ACC112 (cell line): ENCODE results near the gene CCER1.

ENCODE experiments used
- H2AFZ ChIP-seq: fragments of 200-600 bp; sonication (generic); one replicate; pipeline ENCODE4 v1.6.0; 2017; ENCODE audit warnings: antibody characterized with exemption, low read length; ENCODE audit not compliant: unreplicated experiment
- H3K27ac ChIP-seq: fragments of 200-600 bp; sonication (generic); 2 replicates; pipeline ENCODE4 v1.5.1; 2014; ENCODE audit warnings: low read depth, mild to moderate bottlenecking, antibody characterized with exemption, low read length, moderate library complexity
- H3K27me3 ChIP-seq: fragments of 200-600 bp; sonication (generic); 2 replicates; pipeline ENCODE4 v1.6.1; 2014; ENCODE audit warnings: mild to moderate bottlenecking, antibody characterized with exemption, low read length, moderate library complexity, mixed read lengths; ENCODE audit not compliant: insufficient read depth
- H3K36me3 ChIP-seq: fragments of 200-600 bp; sonication (generic); 2 replicates; pipeline ENCODE4 v1.6.1; 2016; ENCODE audit warnings: mild to moderate bottlenecking, antibody characterized with exemption, low read length, moderate library complexity, mixed read lengths; ENCODE audit not compliant: insufficient read depth
- H3K4me1 ChIP-seq: fragments of 200-600 bp; sonication (generic); one replicate; pipeline ENCODE4 v1.6.1; 2016; ENCODE audit warnings: low read length, mixed read lengths; ENCODE audit not compliant: insufficient read depth, unreplicated experiment, control insufficient read depth
- H3K4me3 ChIP-seq: fragments of 200-600 bp; sonication (generic); 2 replicates; pipeline ENCODE4 v1.5.1; 2014; ENCODE audit warnings: mild to moderate bottlenecking, low read depth, low read length
- H3K79me2 ChIP-seq: fragments of 200-600 bp; sonication (generic); one replicate; pipeline ENCODE4 v1.6.0; 2016; ENCODE audit warnings: low read length; ENCODE audit not compliant: control insufficient read depth, unreplicated experiment, insufficient read depth

Gene CCER1

GRCh38 chr12:90951432-90952105 lies 3.4 kb downstream of the CCER1 start:
- Histone ChIP-seq H3K27me3 (no peaks in the 10 kb centered on the region), H3K36me3 (no peaks in the 10 kb centered on the region), H2AFZ (no peak overlapping the region), H3K79me2 (no peaks in the 10 kb centered on the region), H3K4me1 (no peaks in the 10 kb centered on the region), H3K27ac (no peak overlapping the region), H3K4me3 (no peak overlapping the region)

GRCh38 chr12:90947869-90948268 lies 7.1 kb downstream of the CCER1 start:
- no peak overlapping the region for H3K27ac ChIP-seq
- H3K4me1 ChIP-seq: no peaks in the 10 kb centered on the region
- no peak overlapping the region for H2AFZ ChIP-seq
- H3K36me3 ChIP-seq: no peaks in the 10 kb centered on the region
- no peak overlapping the region for H3K4me3 ChIP-seq
- H3K79me2 ChIP-seq: no peaks in the 10 kb centered on the region
- H3K27me3 ChIP-seq: no peaks in the 10 kb centered on the region

DNA sequence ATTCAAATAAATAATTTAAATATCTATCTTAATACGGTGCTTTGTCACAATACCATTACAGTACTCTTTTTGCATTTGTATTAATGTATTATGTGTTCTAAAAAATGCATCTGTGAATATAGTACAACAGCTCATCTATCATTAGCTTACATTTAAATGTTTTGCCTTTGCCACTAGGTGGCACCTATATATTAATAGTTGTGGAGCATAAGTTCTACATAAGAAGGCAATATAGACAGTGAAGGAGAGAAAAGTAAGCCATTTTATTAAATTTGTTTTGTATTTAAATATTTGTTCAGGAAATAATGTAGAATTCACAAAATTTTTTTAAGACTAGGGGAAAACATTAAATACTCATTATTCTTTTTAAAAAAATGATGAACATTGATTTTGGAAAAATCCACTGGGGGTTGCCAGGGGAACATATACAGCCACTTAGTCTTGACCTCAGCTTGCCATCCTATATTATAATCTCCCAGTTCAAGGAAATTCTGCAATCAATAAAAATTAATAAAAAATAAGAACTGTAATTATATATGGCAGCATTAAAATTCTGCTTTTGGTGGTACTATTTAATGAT lies 9.8 kb downstream of the CCER1 start:
- H3K79me2 ChIP-seq: no peaks in the 10 kb centered on the region
- no peaks in the 10 kb centered on the region for H3K4me1 ChIP-seq
- H3K27me3 ChIP-seq: no peaks in the 10 kb centered on the region
- H3K4me3 ChIP-seq: no peak overlapping the region
- no peaks in the 10 kb centered on the region for H3K36me3 ChIP-seq
- no peak overlapping the region for H3K27ac ChIP-seq
- no peak overlapping the region for H2AFZ ChIP-seq

- Histone ChIP-seq H2AFZ (no peak overlapping the region), H3K4me1 (peaks cover 15% of the 10 kb centered on the region), H3K27me3 (no peaks in the 10 kb centered on the region), H3K27ac (no peak overlapping the region), H3K36me3 (no peaks in the 10 kb centered on the region), H3K79me2 (no peaks in the 10 kb centered on the region), H3K4me3 (no peak overlapping the region)
Observed at GRCh38 chr12:90943255-90943654, 11.7 kb downstream of the CCER1 start.

- no peaks in the 10 kb centered on the region for H3K79me2 ChIP-seq
- H2AFZ ChIP-seq: no peak overlapping the region
- peaks cover 19% of the 10 kb centered on the region for H3K4me1 ChIP-seq
- no peak overlapping the region for H3K4me3 ChIP-seq
- H3K36me3 ChIP-seq: no peaks in the 10 kb centered on the region
- H3K27ac ChIP-seq: no peak overlapping the region
- H3K27me3 ChIP-seq: no peaks in the 10 kb centered on the region
Observed at GRCh38 chr12:90940872-90941499, 14.0 kb downstream of the CCER1 start.

- Histone ChIP-seq H3K4me3 (no peak overlapping the region), H3K27me3 (no peaks in the 10 kb centered on the region), H3K79me2 (no peaks in the 10 kb centered on the region), H3K27ac (no peak overlapping the region), H2AFZ (no peak overlapping the region), H3K36me3 (no peaks in the 10 kb centered on the region), H3K4me1 (peaks cover 19% of the 10 kb centered on the region)
Observed at GRCh38 chr12:90939382-90939781, 15.6 kb downstream of the CCER1 start.

DNA sequence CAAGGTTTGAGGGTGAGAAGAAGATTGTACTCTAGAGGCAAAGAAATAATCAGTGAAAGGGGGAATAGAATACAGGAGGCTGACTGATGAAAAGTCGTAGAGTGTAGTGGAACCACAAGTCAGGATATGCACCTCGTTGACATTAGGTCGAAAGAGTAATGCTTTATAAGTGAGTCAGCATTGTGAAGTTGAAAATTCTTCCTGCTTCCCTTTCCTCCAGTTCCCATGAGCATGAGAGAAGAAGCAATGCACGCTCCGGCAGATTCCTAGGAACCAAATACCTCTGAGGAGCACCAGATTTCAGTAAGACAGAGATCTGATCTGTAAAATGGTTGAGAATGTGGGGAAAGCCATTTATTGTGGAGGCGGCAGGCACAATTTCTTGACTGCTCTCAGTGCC lies 16.5 kb downstream of the CCER1 start:
- no peaks in the 10 kb centered on the region for H3K79me2 ChIP-seq
- H3K4me1 ChIP-seq: peaks cover 19% of the 10 kb centered on the region
- H3K4me3 ChIP-seq: no peak overlapping the region
- H3K27me3 ChIP-seq: no peaks in the 10 kb centered on the region
- H2AFZ ChIP-seq: no peak overlapping the region
- peak overlapping the region; percentile 2; the same call in 1 of the 2 replicates for H3K27ac ChIP-seq
- no peaks in the 10 kb centered on the region for H3K36me3 ChIP-seq

DNA sequence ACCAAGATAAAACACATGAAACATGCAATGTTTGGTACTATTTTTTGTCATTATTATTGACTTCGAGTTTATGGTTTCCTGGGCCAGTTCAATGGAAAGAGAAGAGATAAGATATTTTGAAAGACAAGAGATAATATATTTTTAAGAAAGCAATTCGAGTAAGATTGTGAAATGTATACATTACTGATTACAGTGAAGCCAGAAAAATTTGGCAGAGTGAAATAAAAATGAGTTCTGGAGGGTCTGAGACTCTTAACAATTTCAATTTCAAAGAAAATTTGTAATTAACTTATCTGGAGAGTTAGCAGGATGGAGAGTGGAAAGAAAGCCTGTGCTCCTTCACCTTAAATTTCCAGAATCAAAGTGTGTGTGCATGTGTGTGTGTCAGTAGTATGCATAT lies 17.3 kb downstream of the CCER1 start:
- no peaks in the 10 kb centered on the region for H3K27me3 ChIP-seq
- H3K4me3 ChIP-seq: no peak overlapping the region
- H3K4me1 ChIP-seq: peaks cover 19% of the 10 kb centered on the region
- H2AFZ ChIP-seq: peak overlapping the region; percentile 7
- H3K36me3 ChIP-seq: no peaks in the 10 kb centered on the region
- H3K27ac ChIP-seq: no peak overlapping the region
- H3K79me2 ChIP-seq: no peaks in the 10 kb centered on the region

DNA sequence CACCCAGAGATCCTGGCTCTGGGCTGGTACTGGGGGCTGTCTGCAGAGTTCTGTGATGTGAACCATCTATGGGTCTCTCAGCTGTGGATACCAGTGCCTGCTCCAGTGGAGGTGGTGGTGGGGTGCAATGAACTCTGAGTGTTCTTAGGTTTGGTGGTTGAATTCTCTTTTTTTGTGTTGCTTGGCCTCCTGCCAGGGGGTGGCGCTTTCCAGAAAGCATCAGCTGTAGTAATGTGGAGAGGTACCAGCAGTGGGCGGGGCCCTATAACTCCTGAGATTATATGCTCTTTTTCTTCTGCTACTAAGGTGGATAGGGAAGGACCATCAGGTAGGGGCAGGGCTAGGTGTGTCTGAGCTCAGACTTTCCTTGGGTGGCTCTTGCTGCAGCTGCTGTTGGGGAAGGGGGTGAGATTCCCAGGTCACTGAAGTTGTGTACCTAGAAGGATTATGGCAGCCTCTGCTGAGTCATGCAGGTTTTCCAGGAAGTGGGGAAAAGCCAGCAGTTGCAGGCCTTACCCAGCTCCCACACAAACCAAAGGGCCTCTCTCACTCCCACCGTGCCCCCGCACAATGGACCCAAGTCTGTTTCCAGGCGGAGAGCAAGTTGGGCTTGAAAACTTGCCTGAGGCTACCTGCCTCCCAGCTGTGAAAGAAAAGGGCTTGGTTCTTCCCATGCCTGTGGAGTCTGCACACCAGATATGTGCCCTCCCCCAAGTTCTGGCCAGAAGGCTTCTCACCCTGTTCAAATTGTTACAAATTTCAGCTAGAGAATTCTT lies 18.6 kb downstream of the CCER1 start:
- H3K27me3 ChIP-seq: no peaks in the 10 kb centered on the region
- H3K36me3 ChIP-seq: no peaks in the 10 kb centered on the region
- H3K4me3 ChIP-seq: no peak overlapping the region
- no peaks in the 10 kb centered on the region for H3K79me2 ChIP-seq
- H3K27ac ChIP-seq: no peak overlapping the region
- no peak overlapping the region for H2AFZ ChIP-seq
- peaks cover 19% of the 10 kb centered on the region for H3K4me1 ChIP-seq

- Histone ChIP-seq H3K4me3 (no peak overlapping the region), H3K27ac (no peak overlapping the region), H3K4me1 (peaks cover 17% of the 10 kb centered on the region), H3K27me3 (no peaks in the 10 kb centered on the region), H3K79me2 (no peaks in the 10 kb centered on the region), H2AFZ (no peak overlapping the region), H3K36me3 (no peaks in the 10 kb centered on the region)
Observed at GRCh38 chr12:90925562-90925961, 29.4 kb downstream of the CCER1 start.
